Measurements from ENCODE around the gene LIPE. TPM values are rescaled to one million over a fixed set of nuclear protein-coding genes. Genes with fewer than 3 reads are reported as not detected.

Gene LIPE
- total and polyA plus RNA-seq, 9 donors: 1.7 to 15.1 (median 5.4) TPM

DNA sequence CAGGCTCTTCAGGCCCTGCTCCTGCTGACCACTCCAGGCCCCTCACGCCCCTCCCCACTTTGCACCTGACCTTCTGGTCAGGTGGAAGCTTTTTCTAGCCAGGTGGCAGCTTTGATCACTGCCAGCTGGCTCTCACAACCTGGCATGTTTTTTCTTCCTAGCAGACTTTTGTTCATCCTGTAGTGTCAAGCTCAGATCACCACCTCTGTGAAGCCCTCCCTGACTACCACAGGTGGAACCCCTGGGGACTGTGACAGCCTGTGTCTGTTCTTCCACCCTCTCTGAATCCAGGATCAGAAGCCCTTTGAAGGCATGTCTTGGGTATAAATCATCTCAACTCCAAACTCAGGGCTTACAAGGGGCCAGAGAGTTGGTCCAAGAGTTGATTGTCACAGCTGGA lies 26.8 kb downstream of the LIPE start:
- Histone ChIP-seq H3K4me3 (no peak overlapping the region), H3K27ac (no peak overlapping the region), H3K4me1 (ENCODE audit: insufficient read depth) (peaks cover 9% of the 10 kb centered on the region), H3K27me3 (no peaks in the 10 kb centered on the region), H3K9me3 (no peaks in the 10 kb centered on the region), H3K36me3 (no peaks in the 10 kb centered on the region)
- TF ChIP-seq POLR2A (IDR thresholded peaks at IDR 0.05) (no peak), CTCF (IDR thresholded peaks at IDR 0.05) (no peak), EP300 (IDR thresholded peaks at IDR 0.05) (no peak)
- WGBS, 3 donors: 89 to 100% (median 89%) methylated on average over 1 of the region's 1 CpG
- DNase-seq: no peak
- intact Hi-C loops (cut with DNase I): no loop called here

DNA sequence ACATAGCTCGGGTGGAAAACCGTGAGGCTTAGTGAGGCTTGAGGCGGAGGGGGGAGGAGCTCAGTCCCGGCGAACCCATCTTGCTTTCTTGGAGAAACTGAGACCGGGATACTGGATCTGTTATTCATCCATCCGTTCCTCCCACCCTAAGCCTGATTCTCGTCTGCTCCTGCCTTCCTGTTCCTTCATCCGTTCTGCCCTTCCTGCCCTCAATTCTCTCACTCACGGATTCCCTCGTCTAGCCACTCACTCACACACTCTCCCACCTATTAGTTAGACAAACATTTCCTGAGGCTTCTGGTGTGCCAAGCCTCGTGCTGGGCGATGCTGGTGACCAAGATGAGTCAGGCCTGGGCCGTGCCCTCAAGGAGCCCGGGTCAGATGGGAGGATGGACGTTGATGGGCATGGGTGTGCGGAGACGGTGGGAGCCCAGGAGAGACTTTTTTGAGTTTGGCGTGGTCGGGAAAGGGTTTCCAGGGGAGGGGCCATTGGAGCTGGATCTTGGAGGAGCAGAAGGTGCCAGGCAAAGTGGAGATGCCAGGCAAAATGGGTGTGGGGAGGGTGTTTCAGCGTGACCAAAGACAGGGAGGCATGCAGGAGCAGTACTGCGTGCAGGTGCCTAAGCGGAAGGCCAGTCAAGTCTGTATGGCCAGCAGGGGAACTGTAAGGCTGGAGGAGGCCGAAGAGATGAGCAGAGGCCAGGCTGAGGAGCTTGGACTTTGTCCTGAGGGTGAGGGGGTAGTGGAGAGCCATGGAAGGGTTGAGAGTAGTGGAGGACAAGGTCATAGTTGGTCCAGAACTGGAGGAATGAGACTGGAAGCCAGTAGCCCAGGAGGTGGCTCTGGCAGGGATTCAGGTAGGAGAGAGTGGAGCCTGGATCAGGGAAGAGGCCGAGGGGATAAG lies 29.7 kb downstream of the LIPE start:
- H3K27me3 ChIP-seq: no peaks in the 10 kb centered on the region
- intact Hi-C loops (cut with DNase I): loop anchor here in 1 of 4 donors (10.0 kb wide), 1 partner anchor 153 kb away; the partner anchor contains the start of gene GSK3A
- peak in 1 of 5 donors; percentile 41 for DNase-seq
- TF ChIP-seq POLR2A (IDR thresholded peaks at IDR 0.05) (no peak), CTCF (IDR thresholded peaks at IDR 0.05) (no peak), EP300 (IDR thresholded peaks at IDR 0.05) (no peak)
- H3K4me3 ChIP-seq: peak overlapping the region; percentile 41
- H3K4me1 ChIP-seq (ENCODE audit: insufficient read depth): peaks cover 9% of the 10 kb centered on the region
- 20 to 23% (median 20%) methylated on average over 25 of the region's 25 CpGs for WGBS, 3 donors
- no peaks in the 10 kb centered on the region for H3K36me3 ChIP-seq
- H3K27ac ChIP-seq: no peak overlapping the region
- H3K9me3 ChIP-seq: no peaks in the 10 kb centered on the region

DNA sequence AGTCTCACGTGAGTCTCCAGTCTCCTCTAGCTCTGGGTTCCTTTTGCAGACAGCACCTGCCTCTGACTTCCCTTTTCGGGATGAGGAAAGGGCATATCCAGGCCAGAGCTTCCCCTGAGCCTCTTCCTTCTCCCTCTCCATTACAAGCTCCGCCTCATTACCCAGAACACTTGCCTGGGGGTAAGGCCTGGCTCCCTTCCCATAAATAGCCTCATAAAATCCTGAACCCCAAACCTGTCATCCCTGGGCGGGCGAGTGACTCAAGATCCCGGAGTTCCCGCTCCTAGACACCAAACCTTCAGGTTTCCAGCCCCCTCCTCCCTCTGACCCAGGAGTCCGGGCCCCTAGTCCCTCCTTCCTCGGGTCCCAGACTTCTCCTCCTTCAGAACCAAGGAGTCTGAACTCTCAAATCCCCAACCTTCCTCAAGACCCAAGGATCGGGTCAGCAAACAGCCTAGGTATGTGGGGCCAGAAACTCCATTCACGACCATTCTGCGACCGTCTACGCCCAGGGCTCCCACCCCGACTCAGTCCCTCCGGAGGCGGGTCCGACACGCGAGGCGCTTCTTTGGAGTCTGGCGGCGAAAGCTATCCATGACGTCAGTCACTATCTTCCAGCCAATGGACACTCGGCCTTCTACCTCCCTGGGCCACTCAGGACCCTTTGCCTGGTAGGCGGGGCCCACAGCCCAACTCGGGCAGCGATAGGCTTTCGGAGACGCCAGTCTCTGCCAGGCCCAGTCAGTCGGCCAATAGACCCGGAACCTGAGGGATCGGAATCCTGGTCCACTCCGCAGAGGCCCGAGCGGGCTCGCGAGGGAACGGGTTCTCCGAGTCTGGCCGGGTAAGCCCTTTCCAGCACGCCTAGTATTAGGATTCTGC lies 30.6 kb downstream of the LIPE start:
- Histone ChIP-seq H3K4me3 (peak overlapping the region; percentile 41), H3K27me3 (no peaks in the 10 kb centered on the region), H3K27ac (peak overlapping the region in 1 of 2 donors; percentile 58), H3K36me3 (no peaks in the 10 kb centered on the region), H3K9me3 (no peaks in the 10 kb centered on the region), H3K4me1 (ENCODE audit: insufficient read depth) (peaks cover 9% of the 10 kb centered on the region)
- peak; percentile 54 for TF ChIP-seq POLR2A (IDR thresholded peaks at IDR 0.05)
- TF ChIP-seq CTCF (IDR thresholded peaks at IDR 0.05): no peak
- TF ChIP-seq EP300 (IDR thresholded peaks at IDR 0.05): no peak
- intact Hi-C loops (cut with DNase I): loop anchor here in 1 of 4 donors (10.0 kb wide), 1 partner anchor 152 kb away; the partner anchor contains the start of gene GSK3A
- 4 to 6% (median 5%) methylated on average over 42 of the region's 42 CpGs for WGBS, 3 donors
- peak; percentile 96 to 100 (median 99) for DNase-seq

DNA sequence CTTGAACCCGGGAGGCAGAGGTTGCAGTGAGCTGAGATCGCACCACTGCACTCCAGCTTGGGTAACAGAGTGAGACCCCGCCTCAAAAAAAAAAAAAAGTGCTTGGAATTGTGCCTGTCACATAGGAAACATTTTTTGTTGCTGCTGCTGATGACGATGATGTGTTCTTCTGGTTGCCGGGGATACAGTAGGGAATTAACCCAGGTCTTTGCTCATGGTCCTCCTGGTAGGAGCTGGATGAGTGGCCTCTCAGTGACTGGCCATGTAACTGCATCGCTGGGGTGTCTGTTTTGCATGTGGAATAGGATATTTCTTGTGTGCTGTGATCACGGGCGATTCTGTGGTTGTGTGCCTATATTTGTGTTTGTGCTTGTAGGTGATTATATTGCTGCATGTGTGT lies 32.4 kb downstream of the LIPE start:
- intact Hi-C loops (cut with DNase I): loop anchor here in 1 of 4 donors (10.0 kb wide), 1 partner anchor 150 kb away; the partner anchor contains the start of gene GSK3A
- Histone ChIP-seq H3K4me1 (ENCODE audit: insufficient read depth) (peaks cover 8% of the 10 kb centered on the region), H3K9me3 (no peaks in the 10 kb centered on the region), H3K27ac (no peak overlapping the region), H3K4me3 (no peak overlapping the region), H3K27me3 (no peaks in the 10 kb centered on the region), H3K36me3 (no peaks in the 10 kb centered on the region)
- no peak for TF ChIP-seq CTCF (IDR thresholded peaks at IDR 0.05)
- no peak for TF ChIP-seq POLR2A (IDR thresholded peaks at IDR 0.05)
- no peak for TF ChIP-seq EP300 (IDR thresholded peaks at IDR 0.05)
- WGBS, 3 donors: 81 to 83% (median 82%) methylated on average over 8 of the region's 8 CpGs
- DNase-seq: no peak
